Adrenal gland (tissue), 12 donors: ENCODE data around the gene LRRK1. TPM values are rescaled to one million over a fixed set of nuclear protein-coding genes. Genes with fewer than 3 reads are reported as not detected.

Experiments
- DNase-seq, 7 donors: peaks; one replicate each; pipeline ENCODE4 v3.0.0-alpha.2; 2019 to 2020
- H3K27ac ChIP-seq, 5 donors: fragments of 200-600 bp; sonication (generic) in 4 of 5; 1 replicate in 3 of 5; 2 replicates in 2 of 5; pipeline versions ENCODE4 v1.5.1 to v1.8.0; 2016 to 2020; ENCODE audit warnings: mild to moderate bottlenecking in 1 of 5
- H3K27me3 ChIP-seq: fragments of 200-600 bp; 2 replicates; pipeline ENCODE4 v1.8.0; 2021
- H3K36me3 ChIP-seq, 2 donors: fragments of 200-600 bp; replicated peaks in 1 of 2; 1 replicate in 1 of 2; 2 replicates in 1 of 2; pipeline versions ENCODE4 v1.5.1 to v1.8.0; 2018 to 2022
- H3K4me1 ChIP-seq, 2 donors: fragments of 200-600 bp; replicated peaks in 1 of 2; 1 replicate in 1 of 2; 2 replicates in 1 of 2; pipeline versions ENCODE4 v1.5.1 to v1.8.0; 2018 to 2021
- H3K4me3 ChIP-seq, 4 donors: fragments of 200-600 bp; sonication (generic) in 3 of 4; one replicate each; pipeline ENCODE4 v1.5.1; 2016 to 2018
- H3K9me3 ChIP-seq, 3 donors: fragments of 200-600 bp; sonication (generic) in 1 of 3; replicated peaks in 1 of 3; 1 replicate in 2 of 3; 2 replicates in 1 of 3; pipeline versions ENCODE4 v1.5.1 to v1.8.0; 2016 to 2021
- CTCF ChIP-seq, 6 experiments: fragments of 450-650 bp in 4 of 6; fragments of 200-600 bp in 2 of 6; sonication (generic) in 1 of 6; IDR thresholded peaks; 1 replicate in 5 of 6; 2 replicates in 1 of 6; pipeline versions ENCODE4 v1.5.1 to v1.8.0; 2016 to 2021; ENCODE audit warnings: antibody characterized with exemption in 6 of 6, mild to moderate bottlenecking in 2 of 6, moderate library complexity in 1 of 6
- POLR2A ChIP-seq, 2 donors: fragments of 450-650 bp; IDR thresholded peaks; one replicate each; pipeline ENCODE4 v1.6.1; 2017; ENCODE audit warnings: antibody characterized with exemption in 2 of 2, mild to moderate bottlenecking in 2 of 2, moderate library complexity in 1 of 2
- WGBS, 4 donors: extraction: QIAGEN DNeasy Blood & Tissue Kit in 2 of 4; methylation state at CpG; one replicate each; pipeline versions ENCODE4 v1.1.5 to v1.1.7; 2013 to 2017; 5-methylcytosine and 5-hydroxymethylcytosine counted together
- intact Hi-C, 2 donors: fragments of 100-400 bp; cut with DNase I; formaldehyde crosslinking; loops; one replicate each; pipeline versions ENCODE4 v1.14.1 to v1.15.0; 2022 to 2023
- polyA plus RNA-seq, 3 donors: library from polyadenylated mRNA; stranded (reverse); fragments of 200-250 nt in 2 of 3; fragments of 350-450 nt in 1 of 3; fragmentation: Illumina TruSeq in 1 of 3; extraction: RNeasy Lipid Tissue Mini Kit (QIAGEN cat#74804) in 1 of 3; gene quantifications; one replicate each; pipeline ENCODE4 v1.2.3, GENCODE V29; 2013 to 2014
- total RNA-seq, 9 donors: library from RNA; depleted of rRNA in 4 of 9; stranded (reverse); fragments of >200 nt in 4 of 9; fragments of 120-200 nt in 1 of 9; fragmentation: NEBNext Ultra II Directional in 1 of 9; extraction: Animal tissue kit (Norgen Biotek cat#: 25700) in 1 of 9; gene quantifications; one replicate each; pipeline versions ENCODE4 v1.1.0 to v1.2.4, GENCODE V29; 2013 to 2023
- donor health status: healthy with polysubstance abuse.
- donor health status: Bipolar disorder and iron deficiency.
- donor health status: DM: yes; HTN: yes; CAD: no.
- donor health status: DM: no; HTN: no; CAD: no.
- donor health status: DM: no; HTN: no; CAD: no.
- donor health status: DM: yes; HTN: yes; CAD: no.

Gene LRRK1
- total and polyA plus RNA-seq, 12 donors, result 0.44 to 13.1 (median 7.7) TPM

GRCh38 chr15:101027273-101027901 is 108.2 kb downstream of the LRRK1 start:
- H3K4me3 ChIP-seq, result no peak overlapping the region
- peaks cover 0 to 3% of the 10 kb centered on the region in 2 donors for H3K36me3 ChIP-seq
- H3K27ac ChIP-seq, result peak overlapping the region in 2 of 5 donors; percentile 7 to 75
- H3K4me1 ChIP-seq, result peaks cover 0 to 8% of the 10 kb centered on the region in 2 donors
- DNase-seq, result peak in 2 of 7 donors; percentile 17 to 45
- intact Hi-C loops, result no loop called here
- H3K27me3 ChIP-seq, result no peaks in the 10 kb centered on the region
- TF ChIP-seq POLR2A (IDR thresholded peaks at IDR 0.05) (no peak), CTCF (IDR thresholded peaks at IDR 0.05) (no peak)
- no peaks in the 10 kb centered on the region for H3K9me3 ChIP-seq
- 65 to 81% (median 77%) methylated on average over 6 to 25 of the region's 25 CpGs for WGBS, 4 donors

GRCh38 chr15:101027920-101028319 is 108.8 kb downstream of the LRRK1 start:
- no peaks in the 10 kb centered on the region for H3K9me3 ChIP-seq
- WGBS, 4 donors, result 65 to 77% (median 75%) methylated on average over 12 to 13 of the region's 13 CpGs
- H3K36me3 ChIP-seq, result peaks cover 0 to 3% of the 10 kb centered on the region in 2 donors
- no peaks in the 10 kb centered on the region for H3K27me3 ChIP-seq
- H3K4me1 ChIP-seq, result peaks cover 0 to 8% of the 10 kb centered on the region in 2 donors
- intact Hi-C loops, result no loop called here
- no peak overlapping the region for H3K4me3 ChIP-seq
- no peak for TF ChIP-seq CTCF (IDR thresholded peaks at IDR 0.05)
- no peak for TF ChIP-seq POLR2A (IDR thresholded peaks at IDR 0.05)
- H3K27ac ChIP-seq, result peak overlapping the region in 1 of 5 donors; percentile 75
- peak in 1 of 7 donors; percentile 24 for DNase-seq

- TF ChIP-seq POLR2A (IDR thresholded peaks at IDR 0.05) (no peak), CTCF (IDR thresholded peaks at IDR 0.05) (no peak)
- Histone ChIP-seq H3K4me3 (no peak overlapping the region), H3K4me1 (peaks cover 0 to 8% of the 10 kb centered on the region in 2 donors), H3K36me3 (peaks cover 0 to 7% of the 10 kb centered on the region in 2 donors), H3K9me3 (no peaks in the 10 kb centered on the region), H3K27ac (no peak overlapping the region), H3K27me3 (no peaks in the 10 kb centered on the region)
- WGBS, 4 donors, result 67 to 77% (median 71%) methylated on average over 9 of the region's 9 CpGs
- DNase-seq, result peak in 1 of 7 donors; percentile 1
- intact Hi-C loops, result no loop called here
These were observed 109.2 kb downstream of the LRRK1 start for GRCh38 chr15:101028321-101028720.

GRCh38 chr15:101028772-101029438 is 109.7 kb downstream of the LRRK1 start:
- peaks cover 0 to 13% of the 10 kb centered on the region in 2 donors for H3K36me3 ChIP-seq
- TF ChIP-seq CTCF (IDR thresholded peaks at IDR 0.05) (no peak), POLR2A (IDR thresholded peaks at IDR 0.05) (no peak)
- H3K4me1 ChIP-seq, result peaks cover 0 to 8% of the 10 kb centered on the region in 2 donors
- no peaks in the 10 kb centered on the region for H3K27me3 ChIP-seq
- intact Hi-C loops, result no loop called here
- DNase-seq, result peak in 3 of 7 donors; percentile 8 to 33 (median 9)
- H3K9me3 ChIP-seq, result no peaks in the 10 kb centered on the region
- H3K4me3 ChIP-seq, result no peak overlapping the region
- H3K27ac ChIP-seq, result no peak overlapping the region
- 78 to 87% (median 79%) methylated on average over 16 to 19 of the region's 19 CpGs for WGBS, 4 donors
